A549 (cell line): Measurements from ENCODE around the gene NOS1AP. TPM values are rescaled to one million over a fixed set of nuclear protein-coding genes. Genes with fewer than 3 reads are reported as not detected.
A peak's percentile ranks its signal among the peaks of the same experiment; 100 is the strongest.

ENCODE experiments used
- ATAC-seq, 2 experiments: fragments of 200-7000 bp in 1 of 2; fragments of >200 bp in 1 of 2; cut with Nextera tagmentation in 1 of 2; cut with Tn5 transposase in 1 of 2; 3 replicates each; pipeline versions ENCODE4 v1.8.0 to v1.9.1; 2018 to 2020; ENCODE audit warnings: mild to moderate bottlenecking in 1 of 2, moderate library complexity in 1 of 2
- CTCF ChIA-PET: fragments of 300-600 bp; sonication (Branson Sonifier 250); formaldehyde crosslinking; extraction: SDS; loops from one replicate; lab custom pipeline; 2021; ENCODE audit warnings: antibody characterized with exemption, inconsistent platforms; lab: Yijun Ruan, JAX
- POLR2A ChIA-PET: fragments of 350-600 bp; formaldehyde crosslinking; extraction: SDS; loops from one replicate; lab custom pipeline; 2021; ENCODE audit warnings: antibody characterized with exemption, inconsistent platforms; lab: Yijun Ruan, JAX
- DNase-seq, 2 experiments: peaks; one replicate each; pipeline versions ENCODE4 v3.0.0 to v3.0.0-alpha.2; 2011 to 2016; ENCODE audit warnings: low read depth in 1 of 2, low spot score in 1 of 2
- FAIRE-seq: peaks from 2 replicates; lab custom pipeline; 2011; peaks lifted over from hg19 to GRCh38; lab: Jason Lieb, UNC
- H3K27ac ChIP-seq, 2 experiments: fragments of >200 bp; sonication (Bioruptor Twin); formaldehyde crosslinking; 3 replicates each; pipeline ENCODE4 v1.5.1; 2016 to 2017
- H3K4me1 ChIP-seq: fragments of >200 bp; sonication (Bioruptor Twin); formaldehyde crosslinking; 3 replicates; pipeline ENCODE4 v1.6.1; 2016
- H3K4me2 ChIP-seq: fragments of >200 bp; sonication (Bioruptor Twin); formaldehyde crosslinking; 3 replicates; pipeline ENCODE4 v1.6.1; 2016
- H3K4me3 ChIP-seq: fragments of >200 bp; sonication (Bioruptor Twin); formaldehyde crosslinking; 3 replicates; pipeline ENCODE4 v1.5.1; 2016
- H3K9me3 ChIP-seq: fragments of >200 bp; sonication (Bioruptor Twin); formaldehyde crosslinking; 3 replicates; pipeline ENCODE4 v1.6.1; 2016
- BHLHE40 ChIP-seq: IDR thresholded peaks from 2 replicates; pipeline ENCODE4 v1.6.1; 2012; ENCODE audit warnings: low read depth, low read length, inconsistent platforms
- CBX8 ChIP-seq: fragments of 200-600 bp; sonication (generic); IDR thresholded peaks from 2 replicates; pipeline ENCODE4 v1.6.1; 2016
- EHF ChIP-seq: fragments of 250-450 bp; sonication (Bioruptor Pico); IDR thresholded peaks from 2 replicates; pipeline ENCODE4 v1.5.0; 2020; ENCODE audit warnings: mild to moderate bottlenecking
- EHMT2 ChIP-seq: fragments of 200-600 bp; sonication (generic); IDR thresholded peaks from 2 replicates; pipeline ENCODE4 v1.6.1; 2016; ENCODE audit warnings: antibody characterized with exemption, low read depth, mild to moderate bottlenecking, moderate library complexity
- ELK1 ChIP-seq: fragments of 150-350 bp; IDR thresholded peaks from 2 replicates; pipeline ENCODE4 v1.6.1; 2014; ENCODE audit warnings: low read depth, mild to moderate bottlenecking, low read length
- EP300 ChIP-seq, 2 experiments: fragments of >200 bp; sonication (Bioruptor Twin); formaldehyde crosslinking; IDR thresholded peaks; 2 replicates in 1 of 2; 3 replicates in 1 of 2; pipeline ENCODE4 v1.6.1; 2016 to 2017
- ESRRA ChIP-seq: fragments of 150-350 bp; IDR thresholded peaks from 2 replicates; pipeline ENCODE4 v1.6.1; 2014; ENCODE audit warnings: mild to moderate bottlenecking, low read length, borderline replicate concordance
- FOSB ChIP-seq: fragments of 250-450 bp; sonication (Bioruptor Pico); IDR thresholded peaks from 2 replicates; pipeline ENCODE4 v1.5.0; 2020; ENCODE audit warnings: mild to moderate bottlenecking, moderate library complexity
- HDAC2 ChIP-seq: fragments of 200-600 bp; sonication (generic); IDR thresholded peaks from 2 replicates; pipeline ENCODE4 v1.6.1; 2016
- HEYL ChIP-seq: fragments of 250-450 bp; sonication (Bioruptor Pico); IDR thresholded peaks from 2 replicates; pipeline ENCODE4 v1.8.0; 2021; ENCODE audit warnings: mild to moderate bottlenecking, moderate library complexity
- HOXA7 ChIP-seq: fragments of 250-450 bp; sonication (Bioruptor Pico); IDR thresholded peaks from 2 replicates; pipeline ENCODE4 v1.5.0; 2020; ENCODE audit warnings: mild to moderate bottlenecking, moderate library complexity
- HOXB5 ChIP-seq: fragments of 250-450 bp; sonication (Bioruptor Pico); IDR thresholded peaks from 2 replicates; pipeline ENCODE4 v1.5.0; 2020; ENCODE audit warnings: mild to moderate bottlenecking, moderate library complexity
- KDM1A ChIP-seq: fragments of 200-600 bp; sonication (generic); IDR thresholded peaks from 2 replicates; pipeline ENCODE4 v1.6.1; 2016; ENCODE audit warnings: low read depth, mild to moderate bottlenecking
- NPAS2 ChIP-seq: fragments of 250-450 bp; sonication (Bioruptor Pico); IDR thresholded peaks from 2 replicates; pipeline ENCODE4 v1.8.0; 2022; ENCODE audit warnings: mild to moderate bottlenecking, moderate library complexity, borderline replicate concordance
- RAD21 ChIP-seq, 2 experiments: fragments of >200 bp in 1 of 2; sonication (Bioruptor Twin) in 1 of 2; formaldehyde crosslinking in 1 of 2; IDR thresholded peaks in 1 of 2; conservative IDR thresholded peaks in 1 of 2; 2 replicates in 1 of 2; 3 replicates in 1 of 2; pipeline ENCODE4 v1.6.1; 2012 to 2018; ENCODE audit warnings: inconsistent platforms in 1 of 2
- RARB ChIP-seq: fragments of 250-450 bp; sonication (Bioruptor Pico); IDR thresholded peaks from 2 replicates; pipeline ENCODE4 v1.8.0; 2021; ENCODE audit warnings: mild to moderate bottlenecking, moderate library complexity
- TP53 ChIP-seq: fragments of 250-450 bp; sonication (Bioruptor Pico); IDR thresholded peaks from 2 replicates; pipeline ENCODE4 v1.5.0; 2021; ENCODE audit warnings: mild to moderate bottlenecking, moderate library complexity
- ZFP36 ChIP-seq: fragments of 450-650 bp; IDR thresholded peaks from 2 replicates; pipeline ENCODE4 v1.6.1; 2014; ENCODE audit warnings: borderline replicate concordance; ENCODE audit not compliant: partially characterized antibody
- WGBS: methylation state at CpG from one replicate; pipeline ENCODE4 v1.1.6; 2017; ENCODE audit errors: missing lambda C conversion rate; 5-methylcytosine and 5-hydroxymethylcytosine counted together
- polyA plus RNA-seq, 4 experiments: library from polyadenylated mRNA; depleted of rRNA in 3 of 4; stranded (reverse); fragments of >200 nt; fragmentation: RNase III in 1 of 4; extraction: RNeasy Plus Mini Kit Qiagen cat#74134 plus additional on column Dnase treatment in 1 of 4; gene quantifications; 2 replicates in 3 of 4; 3 replicates in 1 of 4; pipeline ENCODE4 v1.2.3, GENCODE V29; 2011 to 2017
- TF ChIP-seq, protein P1 (sequence below): fragments of 450-650 bp; IDR thresholded peaks from 2 replicates; pipeline ENCODE4 v1.6.1; 2014; ENCODE audit warnings: antibody characterized with exemption
- TF ChIP-seq, protein P2 (sequence below): fragments of 250-450 bp; sonication (Bioruptor Pico); IDR thresholded peaks from 2 replicates; pipeline ENCODE4 v1.5.0; 2020; ENCODE audit warnings: low read depth, mild to moderate bottlenecking, moderate library complexity
- TF ChIP-seq, protein P3 (sequence below): IDR thresholded peaks from 2 replicates; pipeline ENCODE4 v1.6.1; 2012; ENCODE audit warnings: low read depth, borderline replicate concordance

Gene NOS1AP
- polyA plus RNA-seq, 2 of the 4 experiments (the other 2 are of a cell fraction) = 0.17 to 0.25 TPM

DNA sequence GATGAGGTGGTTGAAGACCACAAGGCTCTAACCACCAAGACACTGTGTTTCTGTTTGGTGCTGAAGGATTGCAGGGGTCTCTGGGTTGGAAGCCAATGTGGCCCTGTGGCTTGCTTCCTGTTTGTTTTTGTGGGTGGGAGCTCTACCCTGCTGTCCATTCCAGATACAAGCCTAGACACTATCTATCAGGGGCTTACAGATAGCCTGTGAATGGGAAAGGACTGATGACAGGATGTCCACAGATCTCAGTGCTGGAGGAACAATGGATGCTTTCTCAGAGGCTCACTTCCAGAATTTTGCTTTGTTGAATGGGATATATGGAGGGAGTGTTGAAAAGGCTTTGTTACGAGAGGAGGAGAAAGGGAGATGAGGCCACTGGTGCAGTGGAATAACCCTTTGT lies 69.7 kb downstream of the NOS1AP start:
- no peak overlapping the region for H3K4me3 ChIP-seq
- H3K4me2 ChIP-seq = no peak overlapping the region
- CTCF ChIA-PET = interaction anchor here (0.6 kb wide), 2 partner anchors 332 to 411 kb away, joined by 3 read pairs; no protein-coding TSS in a partner anchor
- no peak overlapping the region for H3K27ac ChIP-seq
- POLR2A ChIA-PET = no interaction called here
- H3K4me1 ChIP-seq = peaks cover 29% of the 10 kb centered on the region
- DNase-seq = no peak
- ATAC-seq = no peak
- FAIRE-seq = no peak
- H3K9me3 ChIP-seq = no peaks in the 10 kb centered on the region
- 92% methylated on average over 1 of the region's 1 CpG for WGBS
- TF ChIP-seq HDAC2 = no peak
- no peak for TF ChIP-seq ZFP36
- no peak for TF ChIP-seq ELK1
- TF ChIP-seq HOXB5 (CRISPR knock-in tag) = no peak
- TF ChIP-seq NPAS2 (CRISPR knock-in tag) = no peak
- no peak for TF ChIP-seq EHF
- TF ChIP-seq CBX8 = no peak
- no peak for TF ChIP-seq BHLHE40
- TF ChIP-seq EHMT2 = no peak
- TF ChIP-seq HEYL (CRISPR knock-in tag) = no peak
- TF ChIP-seq KDM1A = no peak
- TF ChIP-seq RAD21 (conservative IDR thresholded peaks at IDR 0.05 in 1 of 2, IDR thresholded peaks at IDR 0.05 in 1 of 2) = no peak
- TF ChIP-seq HOXA7 (CRISPR knock-in tag) = no peak
- no peak for TF ChIP-seq EP300 (IDR thresholded peaks at IDR 0.05)
- TF ChIP-seq TP53 = no peak
- TF ChIP-seq ESRRA = no peak
- TF ChIP-seq, protein P1, sequence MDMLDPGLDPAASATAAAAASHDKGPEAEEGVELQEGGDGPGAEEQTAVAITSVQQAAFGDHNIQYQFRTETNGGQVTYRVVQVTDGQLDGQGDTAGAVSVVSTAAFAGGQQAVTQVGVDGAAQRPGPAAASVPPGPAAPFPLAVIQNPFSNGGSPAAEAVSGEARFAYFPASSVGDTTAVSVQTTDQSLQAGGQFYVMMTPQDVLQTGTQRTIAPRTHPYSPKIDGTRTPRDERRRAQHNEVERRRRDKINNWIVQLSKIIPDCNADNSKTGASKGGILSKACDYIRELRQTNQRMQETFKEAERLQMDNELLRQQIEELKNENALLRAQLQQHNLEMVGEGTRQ = no peak
- TF ChIP-seq FOSB = no peak
- TF ChIP-seq, protein P2, sequence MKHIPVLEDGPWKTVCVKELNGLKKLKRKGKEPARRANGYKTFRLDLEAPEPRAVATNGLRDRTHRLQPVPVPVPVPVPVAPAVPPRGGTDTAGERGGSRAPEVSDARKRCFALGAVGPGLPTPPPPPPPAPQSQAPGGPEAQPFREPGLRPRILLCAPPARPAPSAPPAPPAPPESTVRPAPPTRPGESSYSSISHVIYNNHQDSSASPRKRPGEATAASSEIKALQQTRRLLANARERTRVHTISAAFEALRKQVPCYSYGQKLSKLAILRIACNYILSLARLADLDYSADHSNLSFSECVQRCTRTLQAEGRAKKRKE (CRISPR knock-in tag) = no peak
- TF ChIP-seq, all 56 proteins: peak for 0

DNA sequence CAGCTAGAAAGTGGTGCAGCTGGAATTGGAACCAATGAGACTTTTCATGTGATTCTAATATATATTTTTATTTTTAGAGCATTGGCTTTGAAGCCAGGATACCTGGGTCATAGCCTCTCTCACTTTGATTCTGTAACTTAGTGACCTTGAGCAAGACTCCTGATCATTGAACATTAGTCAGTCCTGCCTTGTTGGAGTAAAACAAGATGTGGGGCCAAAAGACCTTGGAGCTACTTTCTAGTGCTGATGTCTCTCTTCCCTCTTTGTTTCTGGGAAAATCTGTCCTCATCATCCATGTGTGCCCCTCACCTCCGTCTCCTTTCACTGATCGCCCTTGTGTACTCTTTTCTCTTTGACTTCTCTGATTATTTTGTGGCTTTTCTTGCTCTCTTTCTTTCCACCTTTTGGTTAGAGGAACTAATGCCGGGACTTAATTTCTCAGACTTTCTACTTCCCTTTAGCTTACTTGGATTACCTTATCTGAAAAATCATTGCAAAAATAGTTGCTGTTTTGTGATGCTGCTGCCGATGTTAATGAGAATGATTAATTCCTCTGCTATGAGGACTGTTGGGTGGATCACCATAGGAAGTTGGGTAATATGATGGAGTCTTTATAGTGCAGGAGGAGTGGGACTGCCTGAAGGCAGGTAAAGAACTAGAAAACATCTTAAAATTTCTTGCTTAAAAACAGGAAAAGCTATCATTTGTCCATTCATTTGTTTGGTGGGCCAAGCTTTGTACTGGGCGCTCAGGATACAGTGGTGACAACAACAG lies 72.0 kb downstream of the NOS1AP start:
- 49% methylated on average over 5 of the region's 5 CpGs for WGBS
- no peak for DNase-seq
- no peak for TF ChIP-seq ELK1
- TF ChIP-seq, protein P3, sequence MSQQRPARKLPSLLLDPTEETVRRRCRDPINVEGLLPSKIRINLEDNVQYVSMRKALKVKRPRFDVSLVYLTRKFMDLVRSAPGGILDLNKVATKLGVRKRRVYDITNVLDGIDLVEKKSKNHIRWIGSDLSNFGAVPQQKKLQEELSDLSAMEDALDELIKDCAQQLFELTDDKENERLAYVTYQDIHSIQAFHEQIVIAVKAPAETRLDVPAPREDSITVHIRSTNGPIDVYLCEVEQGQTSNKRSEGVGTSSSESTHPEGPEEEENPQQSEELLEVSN = no peak
- TF ChIP-seq BHLHE40 = no peak
- TF ChIP-seq EHMT2 = no peak
- no peak for TF ChIP-seq HOXA7 (CRISPR knock-in tag)
- no peak for TF ChIP-seq ESRRA
- no peak for TF ChIP-seq KDM1A
- no peak for TF ChIP-seq RARB (CRISPR knock-in tag)
- TF ChIP-seq NPAS2 (CRISPR knock-in tag) = no peak
- TF ChIP-seq, all 56 proteins: peak for 0
- peak overlapping the region; percentile 8; the same call in 1 of the 3 replicates for H3K4me2 ChIP-seq
- ATAC-seq (no peak), FAIRE-seq (no peak)
- peaks cover 21% of the 10 kb centered on the region for H3K4me1 ChIP-seq
- ChIA-PET CTCF (interaction anchor here (0.8 to 1.3 kb wide), 2 partner anchors 20 to 32 kb away, joined by 3 to 4 read pairs; no protein-coding TSS in a partner anchor), POLR2A (no interaction called here)
- H3K27ac ChIP-seq = no peak overlapping the region
- no peak overlapping the region for H3K4me3 ChIP-seq
- H3K9me3 ChIP-seq = no peaks in the 10 kb centered on the region
